ENCODE data around the gene AMZ1. TPM values are rescaled to one million over a fixed set of nuclear protein-coding genes. Genes with fewer than 3 reads are reported as not detected.

Gene AMZ1
- total RNA-seq, 1 experiment from 2014 or later = 0.74 TPM

DNA sequence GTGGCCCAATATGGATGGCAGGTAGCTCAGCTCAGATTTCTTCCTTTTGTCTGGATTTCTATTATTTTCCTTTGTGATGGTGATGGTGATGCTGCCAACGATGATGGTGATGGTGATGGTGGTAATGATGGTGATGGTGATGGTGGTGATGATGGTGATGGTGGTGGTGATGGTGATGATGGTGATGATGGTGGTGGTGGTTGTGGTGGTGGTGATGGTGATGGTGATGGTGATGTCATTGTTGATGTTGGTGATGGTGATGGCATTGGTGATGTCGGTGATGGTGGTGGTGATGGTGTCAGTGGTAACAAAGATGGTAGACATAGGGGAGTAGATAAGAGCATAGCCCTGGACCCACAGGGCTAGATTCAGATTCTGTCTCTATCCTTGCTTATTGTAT is 30.8 kb upstream of the AMZ1 start:
- no peak overlapping the region; a peak in 1 of 5 replicates for H3K4me3 Mint-ChIP-seq
- no peaks in the 10 kb centered on the region; a peak in 1 of 5 replicates for H3K9me3 Mint-ChIP-seq
- no CpG with 5 or more reads among the region's 2 CpGs for whole genome bisulfite sequencing (ENCODE audit: extremely low coverage, insufficient read length, low lambda C conversion rate)
- no peak overlapping the region for H2BK12ac ChIP-seq (ENCODE audit: insufficient read length, low read depth, low read length)
- no peaks in the 10 kb centered on the region for H3K27me3 ChIP-seq (ENCODE audit: insufficient read depth, low read length)
- no peak overlapping the region for H3K23ac ChIP-seq (ENCODE audit: insufficient read length, low read depth, low read length)
- no peak overlapping the region for H2AK5ac ChIP-seq (ENCODE audit: insufficient read length, low read length)
- no peak overlapping the region for H3K27ac ChIP-seq (ENCODE audit: insufficient read length, low read depth, low read length)
- no peaks in the 10 kb centered on the region for H3K4me1 ChIP-seq (ENCODE audit: insufficient read depth, low read length)
- H3T11ph ChIP-seq (ENCODE audit: low read length) = no peak overlapping the region
- H2BK20ac ChIP-seq (ENCODE audit: low read depth, low read length, poor library complexity, severe bottlenecking) = no peak overlapping the region
- no peak overlapping the region for H3K27ac Mint-ChIP-seq
- H3K23me2 ChIP-seq (ENCODE audit: insufficient read length, low read depth, low read length, poor library complexity, severe bottlenecking) = no peaks in the 10 kb centered on the region
- H3K9ac ChIP-seq (ENCODE audit: extremely low read depth, insufficient read length, low read length) = no peak overlapping the region
- no peak overlapping the region for H4K8ac ChIP-seq (replicated peaks; ENCODE audit: insufficient read length, low read depth, low read length)
- H4K91ac ChIP-seq (ENCODE audit: insufficient read length, low read depth, low read length) = no peak overlapping the region
- H3K14ac ChIP-seq (ENCODE audit: insufficient read depth, low read length) = no peak overlapping the region
- no peak overlapping the region for H2BK5ac ChIP-seq (ENCODE audit: insufficient read length, low read length)
- no peak overlapping the region for H4K5ac ChIP-seq (ENCODE audit: insufficient read length, low read depth, low read length)
- H3K4me1 Mint-ChIP-seq = no peaks in the 10 kb centered on the region
- no peak overlapping the region for H2BK15ac ChIP-seq (ENCODE audit: low read depth, low read length)
- no peaks in the 10 kb centered on the region; the same call in 1 of the 2 replicates for H3K27me3 Mint-ChIP-seq (ENCODE audit: low read depth)
- no peaks in the 10 kb centered on the region for H3K9me3 ChIP-seq (ENCODE audit: control insufficient read depth, low read depth, low read length)
- no peak for DNase-seq
- H3K79me1 ChIP-seq (ENCODE audit: insufficient read depth, low read depth, low read length, poor library complexity, severe bottlenecking) = no peaks in the 10 kb centered on the region
- no peak overlapping the region for H2AFZ ChIP-seq (ENCODE audit: low read length)
- no peak overlapping the region for H2BK120ac ChIP-seq (ENCODE audit: low read depth, low read length, poor library complexity, severe bottlenecking)
- H3K36me3 Mint-ChIP-seq (ENCODE audit: insufficient read depth in 1 of 3, low read depth in 3 of 3) = peaks cover 13 to 42% (median 29%) of the 10 kb centered on the region in 3 experiments
- H3K4me2 ChIP-seq (ENCODE audit: insufficient read depth, insufficient read length, low read length) = no peak overlapping the region
- H3K79me2 ChIP-seq (ENCODE audit: insufficient read depth, low read length) = no peaks in the 10 kb centered on the region
- H3K4ac ChIP-seq (ENCODE audit: low read depth, low read length) = no peak overlapping the region
- TF ChIP-seq, protein P1, sequence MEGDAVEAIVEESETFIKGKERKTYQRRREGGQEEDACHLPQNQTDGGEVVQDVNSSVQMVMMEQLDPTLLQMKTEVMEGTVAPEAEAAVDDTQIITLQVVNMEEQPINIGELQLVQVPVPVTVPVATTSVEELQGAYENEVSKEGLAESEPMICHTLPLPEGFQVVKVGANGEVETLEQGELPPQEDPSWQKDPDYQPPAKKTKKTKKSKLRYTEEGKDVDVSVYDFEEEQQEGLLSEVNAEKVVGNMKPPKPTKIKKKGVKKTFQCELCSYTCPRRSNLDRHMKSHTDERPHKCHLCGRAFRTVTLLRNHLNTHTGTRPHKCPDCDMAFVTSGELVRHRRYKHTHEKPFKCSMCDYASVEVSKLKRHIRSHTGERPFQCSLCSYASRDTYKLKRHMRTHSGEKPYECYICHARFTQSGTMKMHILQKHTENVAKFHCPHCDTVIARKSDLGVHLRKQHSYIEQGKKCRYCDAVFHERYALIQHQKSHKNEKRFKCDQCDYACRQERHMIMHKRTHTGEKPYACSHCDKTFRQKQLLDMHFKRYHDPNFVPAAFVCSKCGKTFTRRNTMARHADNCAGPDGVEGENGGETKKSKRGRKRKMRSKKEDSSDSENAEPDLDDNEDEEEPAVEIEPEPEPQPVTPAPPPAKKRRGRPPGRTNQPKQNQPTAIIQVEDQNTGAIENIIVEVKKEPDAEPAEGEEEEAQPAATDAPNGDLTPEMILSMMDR (conservative IDR thresholded peaks at IDR 0.05) = no peak
- no peak overlapping the region for H3K56ac ChIP-seq (ENCODE audit: insufficient read length, low read depth, low read length)
- no peaks in the 10 kb centered on the region for H4K20me1 ChIP-seq (ENCODE audit: control insufficient read depth, insufficient read depth, insufficient read length)
- no peak overlapping the region for H3K18ac ChIP-seq (ENCODE audit: insufficient read length, low read depth, low read length)

All from H9 (cell line).